ENCODE data around the gene ZNF668.

GRCh38 chr16:31092330-31092729 lies 18.3 kb upstream of the ZNF668 start:
- TF ChIP-seq OSR1 (CRISPR knock-in tag; IDR thresholded peaks at IDR 0.05) (no peak), ZFP30 (CRISPR knock-in tag; IDR thresholded peaks at IDR 0.05) (no peak), ZNF70 (CRISPR knock-in tag; IDR thresholded peaks at IDR 0.05) (no peak), TCF4 (CRISPR knock-in tag; IDR thresholded peaks at IDR 0.05; ENCODE audit: borderline replicate concordance) (no peak)
